GM12878 (cell line): ENCODE data around the gene METAP2. TPM values are rescaled to one million over a fixed set of nuclear protein-coding genes. Genes with fewer than 3 reads are reported as not detected.

ENCODE experiments used
- ATAC-seq: fragments of 200-7000 bp; cut with Tn5 transposase; 3 replicates; pipeline ENCODE4 v1.9.1; 2020; ENCODE audit warnings: mild to moderate bottlenecking, moderate library complexity
- BruUV-seq: library from RNA; stranded (reverse); fragments of 400-500 nt; replicated peaks from 2 replicates; lab custom pipeline; 2021; lab: Mats Ljungman, UMichigan
- CTCF ChIA-PET: fragments of 300-600 bp; sonication (Branson Sonifier 250); formaldehyde crosslinking; extraction: SDS; loops from one replicate; lab custom pipeline; 2021; ENCODE audit warnings: inconsistent platforms; lab: Yijun Ruan, JAX
- POLR2A ChIA-PET: fragments of 350-600 bp; formaldehyde crosslinking; extraction: SDS; loops from one replicate; lab custom pipeline; 2021; ENCODE audit warnings: inconsistent platforms; lab: Charles Lee
- RAD21 ChIA-PET: fragments of 300-600 bp; sonication (Branson Sonifier 250); formaldehyde crosslinking; loops from one replicate; lab custom pipeline; 2023; ENCODE audit warnings: antibody characterized with exemption; ENCODE audit not compliant: unreplicated experiment; lab: Charles Lee
- SMC1A ChIA-PET: fragments of 300-600 bp; sonication (Branson Sonifier 250); formaldehyde crosslinking; loops from one replicate; lab custom pipeline; 2023; ENCODE audit not compliant: unreplicated experiment, uncharacterized antibody; lab: Charles Lee
- DNase-seq: peaks from one replicate; pipeline ENCODE4 v3.0.0-alpha.2; 2011; ENCODE audit warnings: low read depth, low spot score
- FAIRE-seq: peaks from 3 replicates; lab custom pipeline; 2011; peaks lifted over from hg19 to GRCh38; lab: Jason Lieb, UNC
- H2AFZ ChIP-seq: 2 replicates; pipeline ENCODE4 v1.6.0; 2011; ENCODE audit warnings: low read depth, low read length, control low read depth; ENCODE audit not compliant: control insufficient read depth
- H3K27ac ChIP-seq: 2 replicates; pipeline ENCODE4 v1.5.1; 2011; ENCODE audit warnings: control low read depth; ENCODE audit not compliant: control insufficient read depth, insufficient read depth
- H3K27me3 ChIP-seq, 2 experiments: replicated peaks in 1 of 2; 2 replicates each; pipeline versions ENCODE4 v1.6.0 to v1.6.1; 2011; ENCODE audit warnings: low read length in 1 of 2; ENCODE audit not compliant: control insufficient read depth in 2 of 2, insufficient read depth in 2 of 2
- H3K36me3 ChIP-seq, 2 experiments: 2 replicates each; pipeline ENCODE4 v1.5.1; 2011; ENCODE audit warnings: low read length in 1 of 2; ENCODE audit not compliant: control insufficient read depth in 2 of 2, insufficient read depth in 2 of 2
- H3K4me1 ChIP-seq: 2 replicates; pipeline ENCODE4 v1.6.1; 2011; ENCODE audit warnings: mild to moderate bottlenecking, low read length, moderate library complexity, mixed read lengths; ENCODE audit not compliant: control insufficient read depth, insufficient read depth
- H3K4me2 ChIP-seq: 2 replicates; pipeline ENCODE4 v1.6.0; 2011; ENCODE audit warnings: control low read depth; ENCODE audit not compliant: control insufficient read depth, insufficient read depth
- H3K4me3 ChIP-seq: fragments of 200-600 bp; sonication (generic); 2 replicates; pipeline ENCODE4 v1.5.1; 2016
- H3K79me2 ChIP-seq: 2 replicates; pipeline ENCODE4 v1.6.0; 2011; ENCODE audit warnings: low read length; ENCODE audit not compliant: control insufficient read depth, insufficient read depth
- H3K9ac ChIP-seq: 2 replicates; pipeline ENCODE4 v1.8.0; 2011; ENCODE audit warnings: low read length, control low read depth, mixed read lengths; ENCODE audit not compliant: control insufficient read depth, insufficient read depth
- H3K9me3 ChIP-seq: replicated peaks from 3 replicates; pipeline ENCODE4 v1.5.1; 2011; ENCODE audit warnings: mild to moderate bottlenecking, low read length; ENCODE audit not compliant: control insufficient read depth, insufficient read depth
- H4K20me1 ChIP-seq: 2 replicates; pipeline ENCODE4 v1.6.0; 2011; ENCODE audit not compliant: control insufficient read depth, insufficient read depth
- E4F1 ChIP-seq: fragments of 450-650 bp; IDR thresholded peaks from 2 replicates; pipeline ENCODE4 v1.6.1; 2018; ENCODE audit warnings: borderline replicate concordance, mild to moderate bottlenecking; ENCODE audit not compliant: partially characterized antibody
- HCFC1 ChIP-seq: fragments of 150-350 bp; IDR thresholded peaks from 2 replicates; pipeline ENCODE4 v1.6.1; 2014; ENCODE audit warnings: low read length
- MXI1 ChIP-seq: fragments of 150-350 bp; IDR thresholded peaks from 2 replicates; pipeline ENCODE4 v1.6.1; 2011; ENCODE audit warnings: low read depth, mild to moderate bottlenecking, inconsistent platforms, low read length, improper control_type of control experiment
- NFIC ChIP-seq: IDR thresholded peaks from 2 replicates; pipeline ENCODE4 v1.6.1; 2012; ENCODE audit warnings: low read depth, mild to moderate bottlenecking, inconsistent platforms, low read length, moderate library complexity
- REST ChIP-seq: IDR thresholded peaks from 2 replicates; pipeline ENCODE4 v1.6.1; 2012; ENCODE audit warnings: mild to moderate bottlenecking, low read depth, low read length
- RFX5 ChIP-seq: IDR thresholded peaks from 2 replicates; pipeline ENCODE4 v1.6.1; 2011; ENCODE audit warnings: low read depth, low read length, improper control_type of control experiment
- SREBF1 ChIP-seq: IDR thresholded peaks from 2 replicates; pipeline ENCODE4 v1.6.1; 2012; ENCODE audit warnings: mild to moderate bottlenecking, low read length
- TAF1 ChIP-seq: IDR thresholded peaks from 2 replicates; pipeline ENCODE4 v1.6.1; 2011; ENCODE audit warnings: mild to moderate bottlenecking, low read depth, low read length, borderline replicate concordance
- YBX1 ChIP-seq: fragments of 450-650 bp; IDR thresholded peaks from 2 replicates; pipeline ENCODE4 v1.6.1; 2016; ENCODE audit warnings: antibody characterized with exemption
- ZBTB4 ChIP-seq: fragments of 450-650 bp; formaldehyde crosslinking; IDR thresholded peaks from 2 replicates; pipeline ENCODE4 v1.4.0; 2022; ENCODE audit warnings: mild to moderate bottlenecking, moderate library complexity
- ZNF687 ChIP-seq: fragments of 450-650 bp; IDR thresholded peaks from 2 replicates; pipeline ENCODE4 v1.6.1; 2017; ENCODE audit warnings: mild to moderate bottlenecking, moderate library complexity
- WGBS: methylation state at CpG from one replicate; pipeline ENCODE4 v1.1.6; 2016; ENCODE audit warnings: low lambda C conversion rate; ENCODE audit not compliant: insufficient replicate concordance, insufficient coverage; ENCODE audit errors: missing lambda C conversion rate; 5-methylcytosine and 5-hydroxymethylcytosine counted together
- in situ Hi-C: fragments of 300-500 bp; cut with MboI; formaldehyde crosslinking; loops from 9 replicates; pipeline ENCODE4 v1.14.3; 2018; ENCODE audit warnings: mixed read lengths
- intact Hi-C: fragments of 100-400 bp; cut with micrococcal nuclease; formaldehyde crosslinking; loops from one replicate; pipeline ENCODE4 v1.14.2; 2022; ENCODE audit not compliant: unreplicated experiment
- polyA plus RNA-seq, 11 experiments: library from polyadenylated mRNA; depleted of rRNA in 4 of 11; unstranded in 6 of 11; stranded (reverse) in 5 of 11; fragments of >200 nt; fragmentation: Nextera tagmentation in 4 of 11; fragmentation: Illumina TruSeq in 1 of 11; extraction: Ambion mirVana in 4 of 11; extraction: Trizol in 1 of 11; gene quantifications; 1 replicate in 1 of 11; 2 replicates in 10 of 11; pipeline versions ENCODE4 v1.2.1 to v1.2.3, GENCODE V29; 2011 to 2016; ENCODE audit warnings: inconsistent platforms in 2 of 11, missing spikeins in 2 of 11, low read depth in 1 of 11
- total RNA-seq, 4 experiments: library from RNA; depleted of rRNA in 3 of 4; stranded (reverse); fragments of >200 nt in 3 of 4; fragmentation: Illumina TruSeq in 1 of 4; extraction: Trizol in 1 of 4; gene quantifications; 2 replicates each; pipeline versions ENCODE4 v1.2.1 to v1.2.3, GENCODE V29; 2013 to 2021

The METAP2 gene
- total and polyA plus RNA-seq, 10 of the 15 experiments (the other 5 are each of a cell fraction or from before 2014, with no cell fraction given): 50.7 to 132 (median 73.9) TPM

GRCh38 chr12:95505039-95505438 is 31.1 kb downstream of the METAP2 start:
- DNase-seq (no peak), ATAC-seq (no peak), FAIRE-seq (no peak)
- Histone ChIP-seq H3K4me1 (no peaks in the 10 kb centered on the region), H3K27me3 (no peaks in the 10 kb centered on the region), H3K4me2 (no peak overlapping the region), H2AFZ (no peak overlapping the region), H4K20me1 (no peaks in the 10 kb centered on the region), H3K9ac (no peak overlapping the region), H3K27ac (no peak overlapping the region), H3K4me3 (no peak overlapping the region), H3K79me2 (no peaks in the 10 kb centered on the region; the same call in 1 of the 2 replicates), H3K9me3 (no peaks in the 10 kb centered on the region), H3K36me3 (peaks cover 7 to 19% of the 10 kb centered on the region in 2 experiments)
- WGBS: 89% methylated on average over 5 of the region's 5 CpGs
- ChIA-PET CTCF (interaction anchor here (0.6 kb wide), 1 partner anchor 32 kb away, joined by 3 read pairs; no protein-coding TSS in a partner anchor), SMC1A (no interaction called here), RAD21 (no interaction called here), POLR2A (no interaction called here)
- in situ Hi-C loops: no loop called here
- intact Hi-C loops: no loop called here
- no TSS peak for BruUV-seq
- TF ChIP-seq REST (no peak), RFX5 (no peak), NFIC (no peak), E4F1 (no peak), TAF1 (no peak), MXI1 (no peak), ZNF687 (no peak), SREBF1 (no peak), YBX1 (no peak), ZBTB4 (no peak), HCFC1 (no peak)
